H1 (cell line): ENCODE results near the gene RAPGEF5. TPM values are rescaled to one million over a fixed set of nuclear protein-coding genes. Genes with fewer than 3 reads are reported as not detected.

ENCODE experiments used
- ATF2 ChIP-seq: IDR thresholded peaks from 2 replicates; pipeline ENCODE4 v1.6.1; 2012; ENCODE audit warnings: low read length, inconsistent platforms
- BCL11A ChIP-seq, 2 experiments: IDR thresholded peaks; one replicate each; pipeline ENCODE4 v1.6.1; 2011; ENCODE audit warnings: low read depth in 2 of 2, low read length in 2 of 2, mild to moderate bottlenecking in 2 of 2
- CHD7 ChIP-seq: fragments of 300-600 bp; sonication (generic); IDR thresholded peaks from 2 replicates; pipeline ENCODE4 v1.7.1; 2012; ENCODE audit warnings: low read length, moderate library complexity, mild to moderate bottlenecking, inconsistent platforms; ENCODE audit not compliant: insufficient replicate concordance
- CTCF ChIP-seq, 3 experiments: IDR thresholded peaks; 1 replicate in 2 of 3; 2 replicates in 1 of 3; pipeline versions ENCODE4 v1.5.1 to v1.6.1; 2011; ENCODE audit warnings: low read length in 3 of 3, mild to moderate bottlenecking in 3 of 3, inconsistent platforms in 2 of 3, low read depth in 1 of 3, moderate library complexity in 1 of 3; ENCODE audit not compliant: insufficient read depth in 1 of 3; ENCODE audit errors: control extremely low read depth in 1 of 3
- GTF2F1 ChIP-seq: IDR thresholded peaks from 2 replicates; pipeline ENCODE4 v1.6.1; 2012; ENCODE audit warnings: low read depth, low read length, improper control_type of control experiment, borderline replicate concordance
- KDM5A ChIP-seq: fragments of 200-600 bp; IDR thresholded peaks from 2 replicates; pipeline ENCODE4 v1.7.1; 2012; ENCODE audit warnings: mild to moderate bottlenecking, low read length, inconsistent platforms, mixed read lengths
- SRF ChIP-seq: IDR thresholded peaks from 2 replicates; pipeline ENCODE4 v1.6.1; 2011; ENCODE audit warnings: mild to moderate bottlenecking, low read depth, low read length, moderate library complexity
- polyA plus RNA-seq, 7 experiments: library from polyadenylated mRNA; depleted of rRNA in 3 of 7; stranded (reverse) in 5 of 7; unstranded in 2 of 7; fragments of >200 nt in 5 of 7; fragments of 200-250 nt in 2 of 7; gene quantifications; 1 replicate in 5 of 7; 2 replicates in 1 of 7; 4 replicates in 1 of 7; pipeline versions ENCODE4 v1.2.1 to v1.2.3, GENCODE V29; 2011 to 2013; ENCODE audit warnings: missing spikeins in 2 of 7, mixed read lengths in 2 of 7
- total RNA-seq: library from RNA; stranded (reverse); fragmentation: NEBNext Ultra II Directional; extraction: Animal tissue kit (Norgen Biotek cat#: 25700); gene quantifications from 2 replicates; pipeline ENCODE4 v1.2.1, GENCODE V29; 2021

Gene RAPGEF5
- total and polyA plus RNA-seq, 2 of the 8 experiments (the other 6 are each of a cell fraction or from before 2014, with no cell fraction given) = 4.4 to 22.9 TPM

- TF ChIP-seq CHD7 = no peak
- TF ChIP-seq ATF2 = no peak
- TF ChIP-seq BCL11A (IDR thresholded peaks at IDR 0.05; ENCODE audit: low read depth in 2 of 2, low read length in 2 of 2) = no peak
- no peak for TF ChIP-seq KDM5A
- no peak for TF ChIP-seq CTCF (IDR thresholded peaks at IDR 0.05; ENCODE audit: control extremely low read depth in 1 of 3, insufficient read depth in 1 of 3, low read depth in 1 of 3, low read length in 3 of 3)
- TF ChIP-seq GTF2F1 = no peak
- no peak for TF ChIP-seq SRF
Observed at GRCh38 chr7:22403344-22403743, 46.4 kb upstream of the RAPGEF5 start (continued).
